GM21360 (cell line): ENCODE measurements around the gene MACROD2.

Experiments used
- ATAC-seq: cut with Tn5 transposase; IDR thresholded peaks from one replicate; pipeline ENCODE4 v1.9.1; 2021; ENCODE audit warnings: mild to moderate bottlenecking, moderate library complexity; ENCODE audit not compliant: unreplicated experiment

The MACROD2 gene

DNA sequence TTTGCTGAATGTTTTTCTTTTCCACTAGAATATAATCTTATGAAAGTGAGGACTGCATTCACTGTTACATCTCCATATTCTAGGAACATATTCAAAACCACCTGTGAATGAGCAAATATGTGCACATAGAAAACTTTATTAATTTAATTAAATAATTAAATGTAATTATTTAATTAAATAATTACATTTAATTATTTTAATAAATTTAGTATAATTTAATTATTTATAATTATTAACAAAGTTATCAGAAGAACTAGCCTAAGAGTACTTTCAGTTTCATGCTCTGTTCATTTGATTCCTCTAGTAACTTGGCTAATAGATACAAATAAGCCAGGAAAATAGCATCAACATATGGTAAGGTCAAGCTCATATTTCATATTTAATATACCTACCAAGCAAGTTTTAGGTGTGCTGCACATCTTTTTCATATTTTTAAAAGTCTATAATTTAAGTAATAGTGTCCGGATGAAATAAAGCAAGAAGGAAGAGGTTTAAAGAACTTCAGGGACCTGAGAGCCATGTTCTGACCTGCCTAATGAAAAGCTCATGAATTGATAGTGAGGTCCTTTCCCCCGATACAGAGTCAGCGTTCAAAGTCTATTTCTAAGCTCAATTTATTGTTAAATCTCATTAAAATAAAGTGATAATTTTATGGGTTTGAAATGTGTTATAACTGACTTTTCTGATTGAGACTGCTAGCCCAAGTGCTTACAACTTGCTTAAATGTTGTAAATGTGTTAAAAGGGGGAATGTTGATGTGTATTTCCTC is 703.5 kb downstream of the MACROD2 start:
- ATAC-seq: no peak

GRCh38 chr20:14700639-14700960 is 705.3 kb downstream of the MACROD2 start:
- ATAC-seq: no peak

DNA sequence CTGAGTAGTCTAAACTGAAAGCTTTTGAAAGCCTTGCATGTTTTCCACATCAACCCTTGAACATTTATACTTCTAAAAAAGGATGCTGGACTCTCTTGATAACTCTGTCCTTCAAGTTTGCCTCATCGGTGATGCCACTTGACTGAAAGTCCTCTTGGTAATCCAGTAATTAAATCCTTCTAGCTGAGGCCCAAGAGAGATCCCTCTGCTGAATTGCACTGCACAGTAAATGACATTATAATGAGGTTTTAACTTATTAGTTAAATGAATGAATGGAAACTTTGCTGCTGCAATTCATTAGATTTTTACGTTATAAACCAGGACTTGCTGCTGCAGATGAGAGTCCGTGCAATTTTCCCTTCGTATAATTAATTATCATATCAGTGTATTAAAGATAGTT is 706.0 kb downstream of the MACROD2 start:
- ATAC-seq: no peak

- ATAC-seq: no peak
Measured at GRCh38 chr20:14706555-14706954, 711.2 kb downstream of the MACROD2 start.

DNA sequence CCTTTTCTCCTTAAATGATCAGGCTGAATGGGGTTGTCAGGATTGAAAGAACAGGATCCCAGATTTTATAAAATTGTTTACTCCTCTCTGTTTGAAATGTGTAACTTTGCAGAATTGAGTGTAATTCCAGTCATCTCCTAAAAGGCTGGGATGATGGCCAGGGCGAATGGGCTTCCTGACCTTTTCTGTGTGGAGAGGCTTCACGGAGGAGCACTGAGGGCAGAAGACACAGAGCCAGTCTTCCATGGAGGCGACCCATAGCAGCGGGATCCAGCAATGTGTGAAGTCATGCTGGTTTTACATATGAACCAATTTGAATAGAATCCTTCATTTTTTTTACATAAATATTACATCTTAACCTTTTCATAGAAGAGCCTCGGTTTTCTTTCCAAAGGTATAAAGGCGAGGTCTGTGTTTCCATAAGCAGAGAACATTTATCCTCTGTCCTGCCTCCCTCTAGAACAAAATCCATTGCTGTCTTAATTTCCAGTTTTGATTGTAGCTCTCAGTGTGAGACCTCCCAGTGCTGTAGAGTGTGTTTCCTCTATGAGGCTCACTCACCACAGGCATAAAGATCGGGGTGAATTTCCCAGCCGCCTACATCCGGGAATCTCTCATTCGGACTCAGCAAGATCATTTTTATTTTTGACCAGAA is 711.8 kb downstream of the MACROD2 start:
- no peak for ATAC-seq

DNA sequence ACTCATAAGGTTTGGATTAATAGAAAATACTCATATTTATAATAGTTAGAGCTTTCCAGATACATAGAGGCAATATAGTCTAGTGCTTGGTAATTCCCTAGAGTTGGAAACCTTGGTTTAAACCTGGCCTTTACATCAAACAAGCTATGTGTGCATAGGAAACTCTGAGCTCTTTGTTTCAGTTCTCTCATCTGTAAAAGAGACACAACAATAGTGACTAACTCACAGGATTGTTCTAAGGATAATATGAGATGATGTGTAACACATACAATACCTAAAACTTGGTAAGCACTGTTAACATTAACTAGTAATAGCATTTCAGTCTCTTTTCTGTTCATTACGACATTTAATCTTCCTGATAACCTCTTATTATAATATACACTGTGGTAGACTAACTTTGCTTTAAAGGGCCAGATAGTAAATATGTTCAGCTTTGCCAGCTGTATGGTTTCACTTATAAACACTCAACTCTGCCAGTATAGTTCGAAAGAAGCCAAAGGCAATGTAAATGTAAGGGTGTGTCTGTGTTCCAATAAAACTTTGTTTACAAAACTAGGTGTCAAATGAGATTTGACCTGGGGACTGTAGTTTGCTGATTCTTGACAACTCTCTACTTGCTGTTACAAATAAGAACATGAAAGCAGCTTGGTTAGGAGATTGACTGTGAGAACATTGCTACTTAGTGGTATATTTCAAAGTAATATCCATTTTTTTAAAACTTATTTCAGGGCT is 712.7 kb downstream of the MACROD2 start:
- ATAC-seq: no peak

DNA sequence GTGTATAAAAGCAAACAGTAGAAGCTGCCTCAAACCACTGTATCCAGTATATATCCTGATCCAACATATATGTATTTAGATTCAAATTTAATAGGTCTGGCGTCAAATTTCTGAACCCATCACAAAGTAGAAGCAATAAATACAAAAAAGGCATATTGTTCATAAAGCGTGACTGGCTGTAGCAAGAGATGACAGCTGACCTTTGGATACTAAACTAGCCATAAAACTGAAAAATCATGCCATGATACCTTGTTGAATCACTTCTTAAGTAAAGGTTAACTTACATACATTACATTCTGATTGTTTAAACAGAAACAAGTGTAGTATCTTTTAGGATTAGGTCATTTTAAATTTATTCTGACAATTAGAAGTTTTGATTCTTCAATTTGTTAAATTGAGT is 714.1 kb downstream of the MACROD2 start:
- no peak for ATAC-seq

DNA sequence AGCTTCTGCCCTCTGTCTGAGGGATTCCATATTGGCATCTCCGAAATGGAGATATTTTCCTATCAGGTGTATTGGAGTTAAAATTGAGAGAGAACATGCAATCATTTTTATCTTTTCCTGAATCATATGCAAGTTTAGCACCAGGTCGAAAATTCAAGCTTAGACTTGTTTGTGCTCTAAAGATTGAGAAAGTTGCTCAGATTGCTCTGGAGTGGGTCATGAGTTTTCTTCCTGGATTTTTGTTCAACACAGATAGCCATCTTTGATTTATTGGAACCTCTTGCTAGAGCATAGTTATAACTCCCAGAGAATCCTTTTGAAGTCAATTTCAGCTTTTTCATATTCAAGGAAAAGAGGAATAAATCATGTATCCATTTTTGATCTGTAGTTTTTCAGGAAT is 715.6 kb downstream of the MACROD2 start:
- ATAC-seq: no peak

GRCh38 chr20:14711652-14712051 is 716.3 kb downstream of the MACROD2 start:
- ATAC-seq: no peak

DNA sequence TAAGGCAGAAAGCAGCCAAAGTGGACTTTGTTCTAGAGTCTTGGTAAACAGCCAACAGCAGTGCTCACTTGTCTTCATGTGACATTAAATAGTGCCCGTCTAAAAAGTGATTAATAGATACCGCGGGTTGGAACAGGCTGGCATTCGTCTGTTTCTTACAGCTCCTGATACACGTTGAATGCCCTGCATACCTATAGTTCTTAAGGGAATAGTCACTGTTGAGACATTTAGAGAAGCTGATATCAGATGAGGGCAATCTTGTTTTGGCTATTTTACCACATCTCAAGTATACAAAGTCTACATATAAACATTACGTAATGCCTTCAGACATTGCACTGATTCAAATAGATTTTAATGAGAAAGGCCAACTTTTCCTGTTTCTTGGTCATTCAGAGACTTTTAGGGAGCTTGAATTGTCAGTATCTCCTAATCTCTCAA is 717.0 kb downstream of the MACROD2 start:
- no peak for ATAC-seq

DNA sequence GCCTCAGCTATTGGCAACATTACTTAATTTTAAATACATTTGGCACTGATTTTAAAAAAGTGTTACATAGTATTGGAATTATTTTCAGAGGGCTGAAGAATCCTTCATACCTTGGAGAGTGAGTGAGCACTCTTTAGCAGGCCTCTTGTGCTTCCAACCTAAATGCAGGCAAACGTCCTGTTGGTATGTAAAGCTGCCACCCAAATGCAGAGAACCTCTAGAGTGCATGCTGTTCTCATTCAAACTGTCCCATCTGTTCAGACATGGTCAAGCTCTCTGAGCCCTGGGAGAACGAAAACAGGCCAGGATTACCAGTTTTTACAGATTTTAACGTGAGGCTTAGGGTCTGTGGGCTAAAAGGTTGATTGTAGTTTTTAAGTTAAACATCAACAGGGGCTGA is 720.1 kb downstream of the MACROD2 start:
- ATAC-seq: no peak

- no peak for ATAC-seq
Measured at GRCh38 chr20:14716351-14716801, 721.1 kb downstream of the MACROD2 start.

DNA sequence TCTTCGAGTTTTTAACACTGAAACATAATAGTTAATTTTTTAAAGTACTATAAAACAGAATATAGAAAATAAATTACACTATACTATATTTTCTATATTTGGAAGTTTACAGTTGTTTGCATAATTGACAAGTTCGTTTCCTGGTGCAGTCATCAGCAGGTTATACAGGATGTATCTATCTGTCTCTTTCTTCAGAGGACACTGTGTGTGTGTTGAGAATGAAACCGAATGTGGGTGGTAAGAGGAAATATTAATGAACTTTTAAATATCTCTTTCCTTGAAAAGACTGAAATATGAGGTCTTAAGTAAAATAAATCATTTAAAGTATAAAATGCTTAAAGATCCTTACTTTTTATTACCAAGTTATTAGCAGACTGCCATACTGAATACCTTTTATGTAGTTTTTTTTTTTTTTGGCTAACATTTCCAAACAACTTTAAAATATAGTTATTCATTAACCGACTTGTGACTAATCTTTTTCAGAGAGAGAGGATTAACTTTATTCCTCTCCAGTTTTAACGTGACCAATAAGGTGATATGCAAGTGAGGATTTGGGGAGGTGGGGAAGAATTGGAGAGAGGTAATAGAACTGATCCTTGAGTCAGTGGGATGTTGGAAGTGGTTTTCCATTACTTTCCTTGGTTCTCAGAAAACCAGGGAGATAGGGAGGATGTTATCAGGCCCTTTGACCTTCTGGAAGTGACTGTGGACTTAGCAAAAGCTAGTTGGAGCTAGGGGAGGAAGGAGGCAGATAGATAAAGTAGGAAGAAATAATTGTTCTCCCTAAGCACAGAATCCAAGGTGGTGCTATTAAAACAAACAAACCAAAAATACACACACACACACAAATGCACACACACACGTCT is 722.1 kb downstream of the MACROD2 start:
- no peak for ATAC-seq

- ATAC-seq: no peak
Measured at GRCh38 chr20:14720251-14720650, 724.9 kb downstream of the MACROD2 start.

DNA sequence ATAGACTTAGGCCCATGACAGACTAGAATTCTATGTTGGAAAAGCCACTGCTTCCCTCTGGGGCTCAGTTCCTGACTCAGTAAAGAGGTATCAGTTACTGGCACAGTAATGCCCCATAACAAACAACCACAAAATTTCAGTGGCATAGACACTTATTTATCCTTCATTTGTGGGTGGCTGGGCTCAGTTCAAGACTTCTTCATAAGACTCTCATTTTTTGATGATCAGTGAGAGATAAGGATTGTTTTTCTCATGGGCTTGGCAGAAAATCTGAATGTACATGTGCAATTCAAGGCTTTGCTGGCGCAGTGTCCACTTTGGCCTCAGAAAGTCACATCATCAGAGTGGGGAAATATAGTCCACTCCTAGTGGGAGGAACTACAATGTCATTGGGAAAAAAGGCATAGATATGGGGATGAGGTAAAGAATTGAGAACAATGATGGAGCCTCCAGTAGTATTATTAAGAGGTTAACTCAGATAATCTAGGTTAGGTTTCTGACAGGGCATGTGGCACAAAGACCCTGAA is 726.7 kb downstream of the MACROD2 start:
- no peak for ATAC-seq

- no peak for ATAC-seq
Measured at GRCh38 chr20:14723614-14724013, 728.3 kb downstream of the MACROD2 start.

GRCh38 chr20:14724036-14724435 is 728.7 kb downstream of the MACROD2 start:
- ATAC-seq: no peak

DNA sequence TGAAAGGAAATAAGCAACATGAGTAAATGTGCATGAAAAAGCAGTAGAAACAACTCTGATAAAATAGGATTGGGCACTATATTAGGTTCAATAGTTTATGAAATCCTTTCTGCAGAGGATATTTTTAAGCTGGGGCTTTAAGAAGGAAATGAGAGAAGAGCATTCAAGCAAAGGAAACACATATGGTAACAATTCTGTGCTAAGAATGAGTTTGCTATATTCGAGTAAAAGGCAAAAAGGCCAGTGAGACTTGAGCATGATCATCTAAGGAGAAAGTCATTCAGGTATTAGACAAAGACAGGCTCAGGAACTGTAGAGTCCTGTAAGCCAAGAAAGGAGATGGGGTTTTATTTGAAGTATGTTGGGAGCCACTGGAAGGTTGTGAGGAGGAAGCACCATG is 729.2 kb downstream of the MACROD2 start:
- no peak for ATAC-seq

GRCh38 chr20:14726591-14726990 is 731.3 kb downstream of the MACROD2 start:
- no peak for ATAC-seq

DNA sequence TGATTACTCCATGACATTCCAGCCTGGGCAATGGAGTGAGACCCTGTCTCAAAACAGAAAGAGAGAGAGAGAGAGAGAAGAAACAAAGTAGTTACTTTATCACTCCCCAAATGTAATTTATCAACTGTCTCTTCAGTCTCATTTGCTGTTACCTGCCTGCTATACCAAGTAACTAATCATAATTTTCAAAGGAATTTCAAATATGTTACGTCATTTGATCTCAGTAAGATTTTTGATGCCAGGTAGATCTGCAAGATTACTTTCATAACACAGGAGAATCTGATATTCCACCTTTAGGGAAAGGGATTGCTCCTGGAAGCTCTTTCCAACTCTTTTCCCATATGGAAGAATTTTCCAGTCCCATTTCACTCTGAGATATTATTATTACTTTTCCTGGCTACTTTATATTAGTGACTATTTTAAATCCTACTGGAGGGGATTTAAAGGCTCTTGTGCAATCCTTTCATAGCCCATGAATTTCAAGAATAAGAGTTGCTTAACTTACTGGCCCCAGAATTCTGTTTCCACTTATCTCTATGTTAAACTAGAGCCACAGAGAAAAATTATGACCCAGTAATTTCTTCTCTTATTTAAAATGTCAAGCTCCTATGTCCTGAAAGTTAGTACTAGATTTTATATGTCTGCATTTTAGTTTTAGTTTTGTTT is 732.3 kb downstream of the MACROD2 start:
- no peak for ATAC-seq
